Endothelial cell of umbilical vein (primary cell): Measurements from ENCODE around the gene GLB1L. TPM values are rescaled to one million over a fixed set of nuclear protein-coding genes. Genes with fewer than 3 reads are reported as not detected.

Experiments used
- BruUV-seq: library from RNA; stranded (reverse); fragments of 400-500 nt; replicated peaks from 2 replicates; lab custom pipeline; 2021; lab: Mats Ljungman, UMichigan
- CTCF ChIA-PET: fragments of 300-600, 350-600 bp; sonication (Branson Sonifier 250); formaldehyde crosslinking; loops from one replicate; lab custom pipeline; 2021; ENCODE audit warnings: antibody characterized with exemption, inconsistent platforms; lab: Charles Lee
- POLR2A ChIA-PET: fragments of 300-600, 350-600 bp; sonication (Branson Sonifier 250); formaldehyde crosslinking; loops from one replicate; lab custom pipeline; 2021; ENCODE audit warnings: antibody characterized with exemption, inconsistent platforms; lab: Charles Lee
- DNase-seq: peaks from one replicate; pipeline ENCODE4 v3.0.0-alpha.2; 2011; ENCODE audit warnings: low read depth, low spot score
- FAIRE-seq: peaks from 2 replicates; lab custom pipeline; 2011; peaks lifted over from hg19 to GRCh38; lab: Jason Lieb, UNC
- H2AFZ ChIP-seq: 2 replicates; pipeline ENCODE4 v1.6.0; 2012; ENCODE audit warnings: low read depth, low read length, control low read depth, inconsistent platforms
- H3K27ac ChIP-seq: 2 replicates; pipeline ENCODE4 v1.5.1; 2011; ENCODE audit warnings: low read depth, mild to moderate bottlenecking, control low read depth, low read length, moderate library complexity; ENCODE audit not compliant: insufficient read depth
- H3K27me3 ChIP-seq, 2 experiments: 2 replicates each; pipeline versions ENCODE4 v1.6.0 to v1.6.1; 2011; ENCODE audit warnings: low read length in 2 of 2, mixed read lengths in 1 of 2; ENCODE audit not compliant: control insufficient read depth in 2 of 2, insufficient read depth in 2 of 2
- H3K36me3 ChIP-seq, 2 experiments: 2 replicates in 1 of 2; 3 replicates in 1 of 2; pipeline ENCODE4 v1.5.1; 2011; ENCODE audit warnings: low read length in 2 of 2, mild to moderate bottlenecking in 1 of 2, moderate library complexity in 1 of 2; ENCODE audit not compliant: control insufficient read depth in 2 of 2, insufficient read depth in 2 of 2; ENCODE audit errors: extremely low read depth in 1 of 2
- H3K4me1 ChIP-seq: 3 replicates; pipeline ENCODE4 v1.5.1; 2011; ENCODE audit warnings: mild to moderate bottlenecking, low read length; ENCODE audit not compliant: control insufficient read depth, insufficient read depth; ENCODE audit errors: extremely low read depth
- H3K4me2 ChIP-seq: 2 replicates; pipeline ENCODE4 v1.6.1; 2011; ENCODE audit warnings: low read length, control low read depth, mixed read lengths; ENCODE audit not compliant: insufficient read depth
- H3K4me3 ChIP-seq, 3 experiments: fragments of 200-600 bp in 1 of 3; sonication (generic), shearing (Covaris generic) in 1 of 3; replicated peaks in 1 of 3; 2 replicates each; pipeline ENCODE4 v1.5.1; 2011 to 2016; ENCODE audit warnings: control low read depth in 3 of 3, low read length in 3 of 3, mild to moderate bottlenecking in 2 of 3, inconsistent platforms in 1 of 3, low read depth in 1 of 3, moderate library complexity in 1 of 3; ENCODE audit not compliant: insufficient read depth in 1 of 3
- H3K79me2 ChIP-seq: 2 replicates; pipeline ENCODE4 v1.6.0; 2012; ENCODE audit warnings: low read length, inconsistent platforms; ENCODE audit not compliant: control insufficient read depth, insufficient read depth
- H3K9ac ChIP-seq: replicated peaks from 2 replicates; pipeline ENCODE3; 2011; ENCODE audit warnings: low read length, control low read depth; ENCODE audit not compliant: insufficient read depth; ENCODE audit errors: extremely low read depth
- H3K9me1 ChIP-seq: replicated peaks from 3 replicates; pipeline ENCODE4 v1.6.0; 2011; ENCODE audit warnings: mild to moderate bottlenecking, low read length; ENCODE audit not compliant: control insufficient read depth, insufficient read depth; ENCODE audit errors: extremely low read depth
- H3K9me3 ChIP-seq: replicated peaks from 2 replicates; pipeline ENCODE4 v1.5.1; 2012; ENCODE audit warnings: low read length, inconsistent platforms; ENCODE audit not compliant: control insufficient read depth, insufficient read depth
- H4K20me1 ChIP-seq: replicated peaks from 2 replicates; pipeline ENCODE3; 2011; ENCODE audit warnings: mild to moderate bottlenecking, low read length; ENCODE audit not compliant: control insufficient read depth, insufficient read depth; ENCODE audit errors: extremely low read depth
- CTCF ChIP-seq, 2 donors: IDR thresholded peaks; 1 replicate in 1 of 2; 2 replicates in 1 of 2; pipeline ENCODE4 v1.5.1; 2011; ENCODE audit warnings: low read length in 2 of 2, mild to moderate bottlenecking in 2 of 2, moderate library complexity in 2 of 2, control low read depth in 1 of 2, inconsistent platforms in 1 of 2, low read depth in 1 of 2; ENCODE audit not compliant: insufficient read depth in 1 of 2; ENCODE audit errors: extremely low read depth in 1 of 2
- EZH2 ChIP-seq: IDR thresholded peaks from 2 replicates; pipeline ENCODE4 v1.6.1; 2012; ENCODE audit warnings: borderline replicate concordance, low read depth, mild to moderate bottlenecking, moderate library complexity, low read length, inconsistent platforms; ENCODE audit not compliant: severe bottlenecking
- FOS ChIP-seq: IDR thresholded peaks from 2 replicates; pipeline ENCODE4 v1.6.1; 2011; ENCODE audit warnings: mild to moderate bottlenecking, low read length, moderate library complexity, borderline replicate concordance; ENCODE audit not compliant: insufficient read depth
- GATA2 ChIP-seq: IDR thresholded peaks from 2 replicates; pipeline ENCODE4 v1.7.0; 2011; ENCODE audit warnings: low read depth, mild to moderate bottlenecking, moderate library complexity, mixed read lengths, low read length; ENCODE audit not compliant: insufficient read length, insufficient read depth
- JUN ChIP-seq: IDR thresholded peaks from 2 replicates; pipeline ENCODE4 v1.6.1; 2011; ENCODE audit warnings: borderline replicate concordance, low read depth; ENCODE audit not compliant: insufficient read length, insufficient read depth
- MAX ChIP-seq: IDR thresholded peaks from 2 replicates; pipeline ENCODE4 v1.6.1; 2011; ENCODE audit not compliant: insufficient read depth, insufficient read length
- MYC ChIP-seq: IDR thresholded peaks from one replicate; pipeline ENCODE4 v1.6.1; 2011; ENCODE audit warnings: mild to moderate bottlenecking, low read depth, low read length
- POLR2AphosphoS5 ChIP-seq: IDR thresholded peaks from 2 replicates; pipeline ENCODE4 v1.6.1; 2012; ENCODE audit warnings: low read depth, mild to moderate bottlenecking, control low read depth, low read length, moderate library complexity; ENCODE audit not compliant: insufficient read depth
- dilution Hi-C: fragments of 300-500 bp; cut with MboI; formaldehyde crosslinking; loops from one replicate; pipeline ENCODE4 v1.15.0; 2019; ENCODE audit warnings: low sequenced_read_pairs; ENCODE audit not compliant: extremely low pct_ligation_motif_present
- intact Hi-C: fragments of 100-400 bp; cut with micrococcal nuclease; formaldehyde crosslinking; loops from one replicate; pipeline ENCODE4 v1.10.0; 2022
- polyA plus RNA-seq, 4 experiments: library from polyadenylated mRNA; depleted of rRNA in 3 of 4; stranded (reverse) in 3 of 4; unstranded in 1 of 4; fragments of >200 nt; gene quantifications; 2 replicates each; pipeline versions ENCODE4 v1.2.1 to v1.2.3, GENCODE V29; 2011 to 2012; ENCODE audit warnings: missing spikeins in 1 of 4
- total RNA-seq: library from RNA; stranded (reverse); gene quantifications from 2 replicates; pipeline ENCODE4 v1.2.3, GENCODE V29; 2021

Gene GLB1L
- total and polyA plus RNA-seq, 2 donors (not counting 3 experiments of a cell fraction or from before 2014, with no cell fraction given): 9.2 to 11.9 TPM

GRCh38 chr2:219198974-219199373 lies 46.3 kb downstream of the GLB1L start:
- Histone ChIP-seq H3K79me2 (no peaks in the 10 kb centered on the region), H3K27ac (no peak overlapping the region), H3K4me3 (no peak overlapping the region), H3K9ac (no peak overlapping the region), H3K27me3 (peaks cover 2 to 5% of the 10 kb centered on the region in 2 experiments), H4K20me1 (no peaks in the 10 kb centered on the region), H2AFZ (no peak overlapping the region), H3K9me3 (no peaks in the 10 kb centered on the region), H3K9me1 (no peaks in the 10 kb centered on the region), H3K4me2 (no peak overlapping the region), H3K36me3 (no peaks in the 10 kb centered on the region), H3K4me1 (no peaks in the 10 kb centered on the region)
- FAIRE-seq (no peak), DNase-seq (no peak)
- dilution Hi-C loops (no loop called here), intact Hi-C loops (no loop called here)
- POLR2A ChIA-PET: no interaction called here
- CTCF ChIA-PET: interaction anchor here (1.5 kb wide), 1 partner anchor 9 kb away, joined by 6 read pairs; no protein-coding TSS in a partner anchor
- no peak for TF ChIP-seq MAX
- no peak for TF ChIP-seq JUN
- no peak for TF ChIP-seq GATA2
- TF ChIP-seq FOS: no peak
- TF ChIP-seq MYC: no peak
- no peak for TF ChIP-seq POLR2AphosphoS5
- no TSS peak for BruUV-seq

GRCh38 chr2:219197388-219197787 lies 47.9 kb downstream of the GLB1L start:
- ChIA-PET POLR2A (no interaction called here), CTCF (interaction anchor here (1.1 to 1.7 kb wide), 3 partner anchors 9 to 168 kb away, joined by 3 to 6 read pairs (median 3); no protein-coding TSS in a partner anchor)
- Histone ChIP-seq H4K20me1 (no peaks in the 10 kb centered on the region), H3K27me3 (peaks cover 2 to 5% of the 10 kb centered on the region in 2 experiments), H3K4me3 (no peak overlapping the region), H3K9me1 (no peaks in the 10 kb centered on the region), H2AFZ (no peak overlapping the region), H3K4me2 (no peak overlapping the region), H3K9me3 (no peaks in the 10 kb centered on the region), H3K4me1 (no peaks in the 10 kb centered on the region), H3K79me2 (no peaks in the 10 kb centered on the region), H3K36me3 (no peaks in the 10 kb centered on the region), H3K27ac (no peak overlapping the region), H3K9ac (no peak overlapping the region)
- TF ChIP-seq CTCF (IDR thresholded peaks at IDR 0.05; ENCODE audit: extremely low read depth in 1 of 2, insufficient read depth in 1 of 2, low read depth in 1 of 2, low read length in 2 of 2) (no peak), EZH2 (no peak)
- dilution Hi-C loops: no loop called here
- BruUV-seq: no TSS peak
- intact Hi-C loops: no loop called here
- DNase-seq (no peak), FAIRE-seq (no peak)
